CD4-positive, alpha-beta T cell treated with Interleukin-17A for 4 hours (primary cell): ENCODE results near the gene TOX2.

Source experiments
- DNase-seq: peaks from one replicate; pipeline ENCODE4 v3.0.0-alpha.2; 2020; ENCODE audit warnings: mixed read lengths

TOX2 gene

DNA sequence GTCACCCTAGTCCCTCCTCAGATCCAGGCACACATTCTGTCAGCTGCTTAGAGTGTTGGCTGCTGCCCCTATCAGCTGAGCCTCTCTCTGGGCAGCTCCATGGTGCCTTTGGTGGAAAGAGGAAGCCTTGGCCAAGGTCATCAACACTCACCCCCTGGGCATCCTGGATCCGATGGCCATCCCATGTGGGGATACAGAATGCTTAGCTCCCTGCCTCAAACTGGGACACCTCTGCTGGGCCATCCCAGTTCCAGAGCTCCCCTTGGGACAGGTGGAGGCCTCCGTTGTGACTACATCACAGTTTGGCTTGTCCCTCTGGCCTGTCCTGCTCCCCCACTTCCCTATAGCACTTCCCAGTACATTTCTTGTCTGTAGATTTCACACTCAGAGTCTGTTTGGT, 45.6 kb downstream of the TOX2 start:
- no peak for DNase-seq

DNA sequence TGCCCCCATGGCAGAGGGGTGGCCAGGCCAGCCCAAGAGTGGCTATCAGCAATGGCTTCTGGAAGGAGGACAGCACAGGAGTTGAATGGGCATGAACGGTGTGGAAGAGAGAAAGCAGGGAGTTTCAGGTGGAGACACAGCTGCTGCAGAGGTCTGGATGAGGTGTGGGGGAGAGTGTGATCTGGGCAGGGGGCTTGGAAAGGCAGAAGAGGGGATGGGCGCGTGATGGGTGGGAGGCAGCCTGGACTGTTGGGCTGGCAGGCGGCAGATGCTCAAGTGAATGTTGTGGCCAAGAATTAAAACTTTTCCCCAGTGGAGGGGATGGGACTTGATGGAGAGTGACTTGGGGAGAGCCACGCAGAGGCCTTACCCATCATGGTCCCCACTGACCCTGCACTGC, 46.5 kb downstream of the TOX2 start:
- DNase-seq = no peak

DNA sequence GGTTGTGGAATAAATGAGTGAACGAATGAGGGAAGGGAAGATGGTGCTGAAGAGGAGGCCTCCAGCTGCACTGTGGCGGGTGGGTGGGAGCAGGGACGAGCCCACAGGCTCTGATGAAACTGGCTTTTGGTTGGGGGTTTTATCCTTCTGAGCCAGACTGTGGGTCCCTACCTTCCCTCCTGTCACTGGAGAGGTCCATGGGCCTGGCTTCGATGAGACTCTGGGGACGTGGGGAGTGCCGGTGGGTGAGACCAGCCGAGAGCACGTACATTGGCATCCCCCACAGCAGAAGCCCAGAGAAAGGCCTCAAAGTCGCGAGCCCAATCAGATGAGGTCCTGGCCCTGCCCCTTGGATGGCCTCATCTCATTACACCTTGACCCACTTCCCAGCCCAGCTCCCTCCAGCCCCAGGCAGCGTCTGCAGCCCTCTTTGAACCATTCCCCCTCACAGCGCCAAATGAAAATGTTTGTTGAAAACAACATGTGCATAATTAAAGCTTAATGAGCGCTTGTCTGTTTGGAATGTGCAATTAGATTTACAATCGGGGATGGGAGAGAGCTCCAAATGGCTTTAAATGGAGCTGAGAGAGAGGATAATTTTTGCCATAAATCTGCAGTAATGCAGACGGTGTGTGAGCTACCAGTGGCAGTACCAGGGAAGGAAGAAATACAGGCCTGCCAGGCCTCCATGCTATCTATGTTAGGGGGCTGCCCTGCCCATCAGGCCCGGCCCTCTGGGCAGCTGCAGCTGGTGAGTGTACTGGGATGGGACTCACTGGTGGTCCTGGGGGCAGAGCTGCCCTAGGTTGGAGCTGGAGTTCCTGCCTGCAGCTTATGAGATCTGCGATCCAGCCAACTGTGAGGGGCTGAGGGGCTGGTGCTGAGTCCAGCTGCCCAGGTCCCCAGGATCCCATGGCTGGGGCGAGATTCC, 47.2 kb downstream of the TOX2 start:
- DNase-seq = no peak

DNA sequence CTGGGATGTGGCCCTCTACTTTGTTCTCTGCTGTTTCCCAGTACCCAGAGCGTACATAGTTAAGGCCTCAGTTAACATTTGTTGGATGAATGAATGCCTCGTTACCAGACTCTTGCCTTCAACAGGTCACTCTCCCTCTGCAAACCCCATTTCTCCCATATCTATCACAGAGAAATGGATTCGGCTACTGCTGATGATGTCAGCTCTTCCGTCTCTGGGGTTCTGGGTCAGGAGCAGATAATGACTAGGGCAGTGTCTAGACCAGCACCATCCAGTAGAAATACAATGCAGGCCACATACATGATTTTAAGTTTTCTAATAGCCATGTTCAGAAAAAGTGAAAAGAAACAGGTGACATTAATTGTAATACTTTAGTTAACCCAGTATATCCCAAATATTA, 47.9 kb downstream of the TOX2 start:
- DNase-seq = no peak

DNA sequence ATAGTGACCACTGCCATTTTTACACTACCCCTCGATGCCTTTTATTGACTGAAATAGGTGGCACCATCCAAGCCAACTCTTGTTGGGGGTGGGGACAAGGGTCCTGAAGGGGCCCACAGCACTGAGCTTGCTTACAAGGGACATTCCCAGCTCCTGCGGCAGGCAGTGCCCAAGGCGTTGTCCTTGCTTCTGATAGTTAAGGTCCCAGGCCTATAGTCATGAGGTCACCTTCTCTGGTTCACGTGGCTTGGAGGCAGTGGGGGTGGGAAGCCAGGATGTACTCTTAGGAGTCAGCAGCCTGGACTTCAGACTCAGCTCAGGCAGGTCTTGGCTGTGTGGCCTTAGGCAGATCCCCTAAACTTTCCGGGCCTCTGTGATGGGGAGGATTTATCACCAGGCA, 48.6 kb downstream of the TOX2 start:
- no peak for DNase-seq

DNA sequence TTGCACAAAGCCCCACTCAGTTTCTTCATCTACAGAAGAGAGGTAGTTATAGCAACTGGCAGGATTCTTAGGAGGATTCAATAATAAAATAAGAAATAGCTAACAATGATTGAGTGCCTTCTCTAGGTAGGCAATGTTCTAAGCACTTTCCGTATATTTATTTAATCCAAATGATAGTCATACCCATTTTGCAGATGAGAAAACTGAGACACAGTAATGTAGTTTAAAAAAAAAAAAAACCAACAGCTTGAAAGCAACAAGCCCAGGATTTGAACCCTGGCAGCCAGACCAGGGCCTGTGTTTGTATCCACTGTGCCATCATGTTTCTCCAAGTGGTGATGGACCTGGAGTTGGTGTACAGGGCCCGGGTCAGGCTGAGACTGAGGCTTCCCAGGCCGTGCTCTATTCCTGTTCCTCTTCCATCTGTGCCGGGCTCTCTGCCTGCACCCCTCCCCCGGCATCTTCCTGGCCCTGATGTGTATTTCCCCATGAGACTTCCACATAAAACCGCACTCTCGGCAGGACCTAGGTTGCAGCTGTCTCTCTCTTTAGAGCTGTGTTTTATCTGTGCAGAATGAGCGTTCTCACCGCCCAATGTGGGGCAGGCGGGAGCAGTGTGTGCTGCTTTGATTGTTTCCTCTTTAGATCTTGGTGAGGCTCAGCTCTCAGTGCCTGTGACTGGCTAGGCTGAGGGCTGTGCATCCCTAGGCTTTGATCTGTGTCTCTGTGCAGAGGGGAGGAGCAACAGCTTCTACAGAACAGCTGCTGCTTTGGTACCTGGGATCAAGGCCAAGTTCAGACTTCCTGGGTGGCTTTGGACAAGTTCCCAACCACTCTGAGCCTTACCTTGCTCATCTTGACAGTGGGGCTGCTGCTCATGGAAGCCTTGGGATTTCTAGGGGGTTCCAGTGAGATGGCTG, 49.5 kb downstream of the TOX2 start:
- DNase-seq = peak; percentile 76

DNA sequence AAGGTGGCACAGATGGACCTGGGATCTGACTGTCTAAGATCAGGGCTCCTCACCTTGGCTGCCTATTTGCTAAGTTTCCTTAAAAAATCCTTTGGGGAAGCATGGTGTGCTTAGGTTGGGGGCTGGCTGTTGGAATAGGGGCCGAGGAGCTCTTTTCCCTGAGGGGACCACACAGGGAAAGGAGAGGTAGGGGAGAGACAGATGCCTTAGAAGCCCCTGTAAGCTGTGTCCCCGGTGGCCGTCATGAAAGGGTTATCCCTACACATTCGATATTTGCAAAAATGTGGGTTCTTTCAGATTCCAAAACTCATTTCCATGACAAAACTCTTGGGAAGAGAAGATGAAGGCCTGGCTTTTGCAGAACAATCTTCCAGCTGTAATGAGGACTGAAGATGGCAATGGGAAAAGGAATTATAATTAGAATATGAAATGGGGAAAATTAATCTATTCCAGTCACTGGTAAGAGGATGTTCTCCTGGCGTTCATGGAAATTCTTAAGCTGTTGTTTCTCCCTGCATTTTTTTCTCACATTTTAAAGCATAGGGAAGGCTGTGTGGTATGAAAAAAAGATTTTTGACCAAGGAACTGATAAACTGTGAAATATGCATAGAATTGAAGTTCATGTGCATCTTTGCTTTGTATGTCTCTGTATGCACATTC, 53.8 kb downstream of the TOX2 start:
- no peak for DNase-seq

DNA sequence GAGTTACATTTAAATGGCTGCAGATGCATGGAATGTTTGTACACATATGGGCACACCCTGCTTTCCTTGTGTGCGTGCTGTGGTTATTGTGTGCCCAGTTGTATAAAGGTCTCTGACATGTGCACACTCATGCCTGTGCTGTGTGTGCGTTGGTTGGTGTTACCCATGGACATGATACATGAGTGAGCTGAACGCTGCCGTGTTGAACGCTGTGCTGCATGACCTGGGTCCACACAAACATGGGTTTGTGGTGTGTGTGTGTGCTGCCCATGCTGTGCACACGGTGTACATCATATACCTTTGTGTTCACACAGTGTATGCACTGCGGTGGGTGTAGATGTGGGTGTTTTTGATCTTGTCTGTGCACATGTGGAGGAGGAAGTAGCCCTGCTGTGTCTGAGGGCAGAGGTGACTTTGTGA, 54.4 kb downstream of the TOX2 start:
- DNase-seq = no peak

DNA sequence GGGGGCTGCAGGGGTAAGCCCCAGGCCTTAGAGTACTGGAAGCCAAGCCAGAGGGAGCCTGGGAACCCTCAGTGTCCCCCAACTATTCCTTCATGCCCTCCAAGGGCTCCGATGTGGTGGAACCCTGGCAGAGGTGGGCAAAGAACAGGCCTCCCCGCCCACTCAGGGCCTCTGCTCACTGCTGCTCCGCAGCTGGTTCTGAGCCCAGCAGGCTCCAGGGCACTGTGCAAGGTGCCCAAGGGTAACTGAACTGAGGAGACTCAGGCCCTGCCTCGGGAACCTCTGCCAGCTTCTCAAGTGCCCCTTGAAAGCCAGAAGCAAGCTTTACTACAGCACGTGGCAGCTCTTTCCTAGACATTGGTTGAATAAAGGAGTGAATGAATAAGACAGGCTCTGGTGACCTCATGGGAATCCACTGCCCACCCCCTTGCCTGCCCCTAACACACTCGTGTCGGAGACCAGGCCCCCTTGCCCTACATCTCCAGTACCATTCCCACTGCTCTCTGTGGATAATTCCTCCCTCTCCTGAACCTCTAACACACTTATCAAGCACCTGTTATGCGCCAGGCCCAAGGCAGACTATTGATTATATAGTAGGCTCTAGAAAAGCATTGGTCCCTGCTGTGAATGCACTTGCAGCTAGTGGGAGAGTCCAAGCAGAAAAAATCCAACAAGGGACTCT, 55.0 kb downstream of the TOX2 start:
- DNase-seq = no peak

DNA sequence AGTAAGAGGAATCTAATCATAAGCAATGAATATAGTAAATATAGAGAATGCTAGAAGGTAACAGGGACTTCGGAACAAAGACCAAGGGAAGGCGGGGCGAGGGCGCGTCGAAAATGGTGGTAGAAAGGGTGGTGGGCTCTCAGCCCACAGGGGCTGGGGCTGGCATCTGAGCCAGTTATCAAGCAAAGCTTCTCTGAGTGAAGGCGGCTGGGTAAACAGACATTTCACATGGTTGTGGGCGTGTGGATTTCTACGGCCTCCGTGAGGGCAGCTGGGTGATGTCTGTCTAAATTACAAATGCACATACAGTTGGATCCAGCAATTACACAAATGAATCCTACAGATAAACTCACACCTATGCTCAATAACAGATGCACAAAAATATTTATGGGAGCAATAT, 56.6 kb downstream of the TOX2 start:
- DNase-seq = no peak

DNA sequence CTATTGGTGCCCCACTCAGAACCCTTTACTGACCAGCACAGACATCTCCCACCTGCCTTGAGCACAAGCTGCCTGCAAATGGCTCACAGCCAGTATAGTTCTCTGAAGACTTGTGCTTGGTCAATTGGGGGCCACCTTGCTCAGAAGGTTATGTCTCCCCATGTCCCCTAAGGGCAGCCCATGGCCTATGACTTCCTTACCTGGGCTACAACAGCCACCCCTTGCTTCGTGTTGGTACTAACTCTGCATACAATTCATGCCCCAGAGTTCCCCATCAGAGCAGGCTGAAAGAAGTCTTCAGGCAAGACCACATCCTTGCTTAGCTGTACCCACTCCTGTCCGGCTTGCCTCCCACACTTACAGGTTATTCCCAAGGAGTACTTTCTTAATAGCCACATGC, 57.4 kb downstream of the TOX2 start:
- DNase-seq = no peak

DNA sequence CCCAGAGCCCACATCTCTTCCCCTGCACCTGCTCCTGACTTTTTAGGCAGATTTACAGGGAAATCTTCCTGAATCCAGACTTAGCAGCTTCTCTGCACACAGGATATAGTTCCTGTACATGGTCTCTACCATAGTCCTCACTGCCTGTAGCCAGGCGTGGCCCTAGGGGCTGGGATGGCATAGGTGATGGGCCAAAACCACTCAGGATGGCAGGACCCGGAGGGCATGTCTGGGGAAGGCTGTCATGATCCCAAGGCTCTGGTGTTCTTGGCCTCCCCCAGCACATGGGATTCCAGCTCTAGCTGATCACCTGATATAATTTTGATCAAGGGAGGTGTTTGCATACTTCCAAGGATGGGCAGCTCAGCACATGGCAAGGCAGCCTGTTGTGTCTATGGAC, 58.0 kb downstream of the TOX2 start:
- DNase-seq = no peak

DNA sequence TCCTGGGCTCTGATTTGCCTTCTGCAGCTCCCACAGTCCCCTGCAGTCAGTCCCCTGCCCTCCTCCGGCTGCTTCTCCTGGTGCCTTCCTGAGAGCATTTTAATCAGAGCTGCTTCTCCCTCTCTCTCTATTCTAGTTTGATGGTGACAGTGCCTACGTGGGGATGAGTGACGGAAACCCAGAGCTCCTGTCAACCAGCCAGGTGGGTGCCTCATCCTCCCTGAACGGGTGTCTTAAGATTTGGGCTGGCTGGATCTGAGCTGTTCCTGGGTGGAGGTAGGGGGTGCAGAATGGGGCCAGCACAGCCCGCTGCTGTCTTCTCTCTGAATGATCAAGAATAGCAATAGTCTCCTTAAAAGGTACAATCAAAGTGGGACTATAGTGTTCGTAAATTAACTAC, 58.6 kb downstream of the TOX2 start:
- no peak for DNase-seq

DNA sequence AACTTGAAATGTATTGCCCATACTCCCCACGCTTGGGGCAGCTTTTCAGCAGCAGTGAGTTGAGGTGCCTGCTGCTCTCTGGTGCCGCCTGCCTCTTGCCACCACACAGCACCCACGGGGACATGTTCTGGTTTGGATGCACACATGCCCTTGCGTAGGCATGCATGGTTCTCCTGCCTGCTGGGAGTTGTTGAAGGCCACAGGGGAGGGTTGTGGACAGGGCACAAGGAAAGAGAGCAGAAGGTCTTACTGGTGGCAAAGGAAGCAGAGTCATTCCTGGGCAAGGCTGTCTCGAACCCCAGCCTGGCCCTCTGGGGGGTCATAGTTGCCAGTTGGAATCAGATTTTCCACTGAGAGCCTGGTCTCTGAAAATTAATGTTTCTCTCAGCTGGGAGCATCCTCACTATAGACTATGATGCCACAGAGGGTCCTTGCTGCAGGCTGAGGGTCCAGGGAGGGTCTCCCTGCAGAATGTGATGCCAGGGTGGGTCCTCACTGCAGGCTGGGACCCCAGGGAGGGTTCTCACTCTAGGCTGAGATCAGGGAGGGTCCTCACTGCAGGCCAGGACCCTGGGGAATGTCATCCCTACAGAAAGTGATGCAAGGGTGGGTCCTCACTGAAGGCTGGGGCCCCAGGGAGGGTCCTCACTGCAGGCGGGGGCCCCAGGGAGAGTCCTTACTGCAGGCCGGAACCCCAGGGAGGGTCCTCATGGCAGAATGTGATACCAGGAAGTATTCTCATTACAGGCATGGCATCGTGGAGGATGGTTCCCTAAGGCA, 59.2 kb downstream of the TOX2 start:
- DNase-seq = no peak

DNA sequence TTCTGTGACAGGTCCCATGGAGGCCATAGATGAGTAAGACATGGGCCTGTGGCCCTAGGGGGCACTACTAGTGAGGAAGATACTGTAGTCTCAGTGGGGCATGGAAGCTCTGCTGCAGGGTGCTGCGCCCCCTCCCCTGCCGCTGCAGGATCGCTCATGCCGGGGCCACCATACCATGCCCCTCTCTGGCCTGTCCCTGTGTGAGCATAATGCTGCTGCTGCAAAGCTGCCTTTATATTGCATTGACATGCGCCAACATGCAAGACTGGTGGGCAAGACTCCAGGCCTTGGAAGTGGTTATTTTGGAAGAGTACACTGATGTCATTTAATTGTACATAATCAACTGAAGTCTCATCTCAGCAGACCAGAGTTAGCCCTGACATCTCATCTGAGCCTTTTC, 60.0 kb downstream of the TOX2 start:
- DNase-seq = no peak

DNA sequence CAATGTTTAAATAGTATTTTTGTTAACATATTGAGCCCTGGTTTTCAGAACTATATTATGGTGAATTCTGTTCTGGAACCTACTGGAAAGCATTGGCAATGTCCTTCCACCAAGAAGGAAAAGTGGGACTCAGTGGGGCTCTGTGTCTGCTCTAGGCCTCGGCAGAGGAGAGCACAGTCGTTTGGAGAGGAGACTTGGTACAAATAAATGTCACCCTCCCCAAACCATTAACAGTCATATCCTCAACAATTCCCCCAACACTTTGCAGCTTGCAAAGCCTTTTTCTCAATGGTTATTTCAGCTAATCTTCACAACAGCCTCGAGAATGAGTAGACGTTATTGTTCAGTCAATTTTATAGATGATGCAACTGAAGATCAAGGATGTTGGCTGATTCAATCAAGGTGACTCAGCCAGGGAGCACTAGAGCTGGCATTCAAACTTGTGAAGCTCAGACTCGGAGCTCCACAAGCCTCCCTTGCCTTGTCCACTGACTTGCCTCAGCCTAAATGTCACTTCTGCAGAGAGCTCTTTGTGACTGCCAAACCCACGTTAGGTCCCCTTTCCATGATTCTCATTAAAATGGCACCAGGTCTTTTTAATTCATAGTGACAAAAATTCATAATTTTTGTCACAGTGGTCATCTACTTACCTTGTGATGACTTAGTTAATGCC, 60.6 kb downstream of the TOX2 start:
- DNase-seq = no peak

DNA sequence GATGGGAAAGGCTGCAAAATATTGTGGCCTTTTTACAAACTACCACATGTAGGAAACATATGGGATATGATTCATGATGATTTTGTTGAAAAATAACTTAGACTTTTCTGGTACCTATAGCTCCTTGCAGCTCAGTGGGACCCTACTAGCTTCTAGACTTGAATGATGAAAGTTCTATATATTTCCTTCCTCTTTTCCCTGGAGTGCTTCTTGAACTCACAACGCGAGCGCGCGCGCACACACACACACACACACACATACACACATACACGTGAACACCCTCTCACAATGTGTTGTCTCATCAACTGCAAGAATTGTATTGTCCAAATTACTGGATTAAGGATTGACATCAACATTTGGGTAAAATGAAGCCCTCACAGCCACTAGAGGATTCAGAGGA, 61.9 kb downstream of the TOX2 start:
- DNase-seq = no peak

DNA sequence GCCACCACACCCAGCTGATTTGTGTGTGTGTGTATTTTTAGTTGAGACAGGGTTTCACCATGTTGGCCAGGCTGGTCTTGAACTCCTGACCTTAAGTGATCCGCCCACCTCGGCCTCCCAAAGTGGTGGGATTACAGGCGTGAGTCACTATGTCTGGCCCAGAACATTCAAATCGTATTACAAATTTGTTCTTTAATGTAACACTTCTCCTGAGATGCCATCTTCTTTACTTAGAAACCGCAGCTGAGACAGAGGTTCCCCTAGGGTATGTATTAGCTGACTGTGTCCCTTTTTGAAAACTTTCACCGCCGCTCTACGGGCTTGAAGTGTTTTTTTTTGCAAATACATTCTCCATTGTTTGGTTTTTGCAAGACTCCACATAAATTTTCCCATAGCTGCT, 62.6 kb downstream of the TOX2 start:
- DNase-seq = no peak

DNA sequence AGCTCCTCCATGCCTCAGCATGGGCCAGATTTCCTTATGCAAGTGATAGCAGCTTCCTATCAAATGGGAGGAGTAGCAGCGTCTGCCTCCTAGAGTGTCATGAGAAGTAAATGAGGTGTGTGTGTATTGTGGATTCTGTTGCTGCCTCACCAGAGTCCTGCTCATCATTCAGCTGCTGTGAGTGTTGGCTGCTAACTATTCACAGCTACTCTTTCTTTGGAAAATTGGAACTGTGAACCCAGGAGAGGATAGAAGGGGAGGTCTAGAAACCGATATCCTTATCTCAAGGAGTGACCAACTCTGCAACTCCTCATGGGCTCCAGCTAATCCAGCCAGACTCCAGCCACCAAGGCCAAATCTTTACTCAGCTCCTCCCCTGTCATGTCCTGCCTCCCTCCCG, 63.3 kb downstream of the TOX2 start:
- no peak for DNase-seq

DNA sequence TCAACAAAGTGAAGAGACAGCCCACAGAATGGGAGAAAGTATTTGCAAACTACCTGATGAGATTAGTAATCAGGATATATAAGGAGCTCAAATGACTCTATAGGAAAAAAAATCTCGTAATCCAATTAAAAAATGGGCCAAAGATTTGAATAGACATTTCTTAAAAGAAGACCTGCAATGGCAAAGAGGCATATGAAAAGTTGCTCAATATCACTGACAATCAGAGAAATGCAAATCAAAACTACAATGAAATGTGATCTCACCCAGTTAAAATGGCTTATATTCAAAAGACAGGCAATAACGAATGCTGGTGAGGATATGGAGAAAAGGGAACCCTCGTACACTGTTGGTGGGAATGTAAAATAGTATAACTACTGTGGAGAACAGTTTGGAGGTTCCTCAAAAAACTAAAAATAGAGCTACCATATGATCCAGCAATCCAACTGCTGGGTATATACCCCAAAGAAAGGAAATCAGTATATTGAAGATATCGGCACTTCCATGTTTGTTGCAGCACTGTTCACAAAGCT, 65.0 kb downstream of the TOX2 start:
- DNase-seq = no peak

DNA sequence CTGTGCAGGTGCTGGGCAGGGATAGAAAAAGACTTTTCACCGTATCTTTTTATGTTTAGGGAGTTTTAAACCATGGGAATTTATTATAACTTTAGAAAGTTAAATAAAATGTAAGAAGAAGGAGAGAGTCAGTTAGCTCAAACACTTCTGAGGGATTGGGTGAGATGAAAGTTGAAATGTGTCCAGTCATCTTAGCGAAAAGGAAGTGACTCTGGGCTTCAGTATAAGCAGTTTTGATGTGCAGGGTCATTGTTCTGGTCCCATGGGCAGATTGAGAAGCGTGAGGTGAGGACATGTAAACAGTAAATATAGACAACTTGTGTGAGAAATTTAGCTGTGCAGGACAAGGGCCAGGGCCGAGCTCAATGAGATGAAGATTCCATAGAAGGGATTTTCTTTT, 66.9 kb downstream of the TOX2 start:
- DNase-seq = no peak
